HG03139 (cell line): ENCODE measurements around the gene ACP6.
"Not testable (repeated sequence)": the region's sequence is repeated elsewhere in the genome, so short reads cannot be mapped to it uniquely, and the experiment has no call there.

Experiments used
- ATAC-seq: cut with Tn5 transposase; IDR thresholded peaks from one replicate; pipeline ENCODE4 v1.9.1; 2021; ENCODE audit not compliant: unreplicated experiment

The ACP6 gene

GRCh38 chr1:147670319-147671001 lies at the start of gene ACP6:
Gene ACP6, minus strand, starts transcription at chr1:147670524. Its CDS starts 476 bp downstream, at chr1:147670048.
- peak; percentile 96 for ATAC-seq

- no peak for ATAC-seq
These were observed 49.4 kb upstream of the ACP6 start for GRCh38 chr1:147719711-147720225.

- no peak for ATAC-seq
These were observed 48.8 kb upstream of the ACP6 start for GRCh38 chr1:147719029-147719698.

GRCh38 chr1:147717706-147718097 lies 47.4 kb upstream of the ACP6 start:
- no peak for ATAC-seq

GRCh38 chr1:147717051-147717705 lies 46.9 kb upstream of the ACP6 start:
- ATAC-seq = no peak

GRCh38 chr1:147712605-147713004 lies 42.3 kb upstream of the ACP6 start:
- ATAC-seq = no peak

- no peak for ATAC-seq
These were observed 30.0 kb upstream of the ACP6 start for GRCh38 chr1:147700042-147701006.

GRCh38 chr1:147699686-147700041 lies 29.3 kb upstream of the ACP6 start:
- ATAC-seq = no peak

- ATAC-seq = no peak
These were observed 12.9 kb upstream of the ACP6 start for GRCh38 chr1:147683163-147683763.

- ATAC-seq = not testable (repeated sequence)
These were observed 10.4 kb upstream of the ACP6 start for GRCh38 chr1:147680608-147681235.

GRCh38 chr1:147677681-147678080 lies 7.4 kb upstream of the ACP6 start:
- ATAC-seq = not testable (repeated sequence)

GRCh38 chr1:147676311-147677085 lies 6.2 kb upstream of the ACP6 start:
- no peak for ATAC-seq

- no peak for ATAC-seq
These were observed 3.5 kb upstream of the ACP6 start for GRCh38 chr1:147673816-147674215.

GRCh38 chr1:147673406-147673805 lies 3.1 kb upstream of the ACP6 start:
- ATAC-seq = no peak

GRCh38 chr1:147669469-147670318 lies 630 bp downstream of the ACP6 start:
- peak; percentile 36 for ATAC-seq

GRCh38 chr1:147665521-147665920 lies 4.8 kb downstream of the ACP6 start:
- no peak for ATAC-seq

GRCh38 chr1:147664206-147664605 lies 6.1 kb downstream of the ACP6 start:
- no peak for ATAC-seq

- ATAC-seq = no peak
These were observed 15.8 kb downstream of the ACP6 start for GRCh38 chr1:147654511-147654910.
